Lower lobe of right lung (tissue), 2 donors: Measurements from ENCODE around the gene HS3ST6. TPM values are rescaled to one million over a fixed set of nuclear protein-coding genes. Genes with fewer than 3 reads are reported as not detected.

Experiments used
- ATAC-seq, 2 donors: fragments of 200-7000 bp; cut with Tn5 transposase; one replicate each; pipeline ENCODE4 v1.9.1; 2020 to 2022; ENCODE audit warnings: mild to moderate bottlenecking in 2 of 2, moderate library complexity in 2 of 2
- DNase-seq: peaks from one replicate; pipeline ENCODE4 v3.0.0-alpha.2; 2020
- H3K27ac ChIP-seq: fragments of 200-600 bp; one replicate; pipeline ENCODE4 v1.8.0; 2022
- H3K27me3 ChIP-seq: fragments of 200-600 bp; one replicate; pipeline ENCODE4 v1.8.0; 2022; ENCODE audit warnings: low read depth
- H3K36me3 ChIP-seq: fragments of 200-600 bp; one replicate; pipeline ENCODE4 v1.8.0; 2022; ENCODE audit warnings: mild to moderate bottlenecking
- H3K4me1 ChIP-seq: fragments of 200-600 bp; one replicate; pipeline ENCODE4 v1.8.0; 2022
- H3K4me3 ChIP-seq: fragments of 200-600 bp; one replicate; pipeline ENCODE4 v1.8.0; 2022; ENCODE audit warnings: mild to moderate bottlenecking
- H3K9me3 ChIP-seq: fragments of 200-600 bp; one replicate; pipeline ENCODE4 v1.8.0; 2022
- intact Hi-C: fragments of 100-400 bp; cut with DNase I; formaldehyde crosslinking; loops from one replicate; pipeline ENCODE4 v1.11.0; 2022
- total RNA-seq: library from RNA; stranded (reverse); fragmentation: NEBNext Ultra II Directional; extraction: Animal tissue kit (Norgen Biotek cat#: 25700); gene quantifications from one replicate; pipeline ENCODE4 v1.2.1, GENCODE V29; 2021
- TF ChIP-seq, protein P1 (sequence below): fragments of 200-600 bp; IDR thresholded peaks from one replicate; pipeline ENCODE4 v1.8.0; 2022; ENCODE audit warnings: antibody characterized with exemption, mild to moderate bottlenecking
- donor health status: DM: no; HTN: yes; CAD: no; lungs with severe emphysema.

The HS3ST6 gene
- total RNA-seq, 1 donor from 2014 or later = 1.3 TPM

DNA sequence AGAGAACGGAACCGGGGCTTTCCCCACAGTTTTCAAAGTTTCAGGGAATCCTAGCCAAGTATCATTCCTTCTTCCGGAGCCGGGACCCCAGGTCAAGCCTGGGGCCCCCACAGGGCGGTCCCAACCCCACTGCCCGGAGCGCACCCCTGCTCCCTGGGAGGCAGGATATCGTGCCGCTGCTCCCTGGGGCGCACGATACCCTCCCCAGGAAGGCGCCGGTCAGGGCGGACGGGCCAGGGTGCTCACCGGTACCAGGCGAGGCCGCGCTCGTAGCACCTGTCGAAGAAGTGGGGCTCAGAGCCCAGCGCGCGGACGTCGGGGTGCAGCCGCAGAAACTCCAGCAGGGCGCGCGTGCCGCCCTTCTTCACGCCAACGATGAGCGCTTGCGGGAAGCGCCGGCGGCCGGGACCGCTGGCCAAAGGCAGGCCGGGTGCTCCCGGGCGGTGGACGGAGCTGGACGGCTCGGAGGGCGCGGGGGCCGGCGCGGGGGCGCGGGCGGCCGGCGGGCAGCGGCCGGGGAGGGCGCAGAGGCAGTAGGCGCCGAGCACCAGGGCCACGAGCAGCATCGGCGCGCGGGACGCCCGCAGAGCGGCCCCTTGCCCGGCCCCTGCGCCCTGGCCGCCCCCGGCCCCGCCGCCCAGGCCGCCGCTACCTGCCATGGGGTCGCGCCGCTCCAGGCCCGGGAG is 407 bp downstream of the HS3ST6 start:
- H3K4me3 ChIP-seq = no peak overlapping the region

GRCh38 chr16:1917056-1917664 is 1.1 kb downstream of the HS3ST6 start:
- Histone ChIP-seq H3K9me3 (no peaks in the 10 kb centered on the region), H3K4me1 (peaks cover 6% of the 10 kb centered on the region), H3K27me3 (peaks cover 75% of the 10 kb centered on the region), H3K27ac (no peak overlapping the region), H3K4me3 (no peak overlapping the region), H3K36me3 (no peaks in the 10 kb centered on the region)
- ATAC-seq = no peak
- intact Hi-C loops = no loop called here
- TF ChIP-seq, protein P1, sequence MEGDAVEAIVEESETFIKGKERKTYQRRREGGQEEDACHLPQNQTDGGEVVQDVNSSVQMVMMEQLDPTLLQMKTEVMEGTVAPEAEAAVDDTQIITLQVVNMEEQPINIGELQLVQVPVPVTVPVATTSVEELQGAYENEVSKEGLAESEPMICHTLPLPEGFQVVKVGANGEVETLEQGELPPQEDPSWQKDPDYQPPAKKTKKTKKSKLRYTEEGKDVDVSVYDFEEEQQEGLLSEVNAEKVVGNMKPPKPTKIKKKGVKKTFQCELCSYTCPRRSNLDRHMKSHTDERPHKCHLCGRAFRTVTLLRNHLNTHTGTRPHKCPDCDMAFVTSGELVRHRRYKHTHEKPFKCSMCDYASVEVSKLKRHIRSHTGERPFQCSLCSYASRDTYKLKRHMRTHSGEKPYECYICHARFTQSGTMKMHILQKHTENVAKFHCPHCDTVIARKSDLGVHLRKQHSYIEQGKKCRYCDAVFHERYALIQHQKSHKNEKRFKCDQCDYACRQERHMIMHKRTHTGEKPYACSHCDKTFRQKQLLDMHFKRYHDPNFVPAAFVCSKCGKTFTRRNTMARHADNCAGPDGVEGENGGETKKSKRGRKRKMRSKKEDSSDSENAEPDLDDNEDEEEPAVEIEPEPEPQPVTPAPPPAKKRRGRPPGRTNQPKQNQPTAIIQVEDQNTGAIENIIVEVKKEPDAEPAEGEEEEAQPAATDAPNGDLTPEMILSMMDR = no peak
- no peak for DNase-seq

More for the DNA sequence above, 407 bp downstream of the HS3ST6 start:
- Histone ChIP-seq H3K27ac (no peak overlapping the region), H3K27me3 (peaks cover 82% of the 10 kb centered on the region), H3K4me1 (peaks cover 6% of the 10 kb centered on the region), H3K36me3 (no peaks in the 10 kb centered on the region), H3K9me3 (no peaks in the 10 kb centered on the region)
- ATAC-seq (no peak), DNase-seq (no peak)
- intact Hi-C loops = no loop called here
- TF ChIP-seq, protein P1 = no peak

DNA sequence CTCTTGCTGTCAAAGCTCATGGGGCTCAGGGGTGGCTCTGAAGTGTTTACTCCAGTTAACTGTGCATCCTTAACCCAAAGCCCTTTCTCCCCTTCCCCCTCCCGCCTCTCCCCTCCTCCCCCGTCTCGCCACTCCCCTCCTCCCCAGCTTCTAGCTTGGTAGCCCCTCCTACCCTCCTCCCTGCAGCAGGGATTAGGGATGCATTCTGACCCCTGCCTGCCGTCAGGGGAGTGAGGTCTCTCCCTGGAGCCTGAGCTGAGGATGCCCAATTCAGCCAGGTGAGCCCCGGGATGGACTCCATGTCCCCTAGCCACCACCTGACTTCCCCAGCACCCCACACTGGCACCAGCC is 1.6 kb downstream of the HS3ST6 start:
- TF ChIP-seq, protein P1 = no peak
- DNase-seq = no peak
- no peak for ATAC-seq
- H3K27me3 ChIP-seq = peaks cover 71% of the 10 kb centered on the region
- intact Hi-C loops = no loop called here
- no peaks in the 10 kb centered on the region for H3K36me3 ChIP-seq
- no peaks in the 10 kb centered on the region for H3K9me3 ChIP-seq
- H3K4me3 ChIP-seq = no peak overlapping the region
- H3K27ac ChIP-seq = no peak overlapping the region
- H3K4me1 ChIP-seq = peaks cover 6% of the 10 kb centered on the region

DNA sequence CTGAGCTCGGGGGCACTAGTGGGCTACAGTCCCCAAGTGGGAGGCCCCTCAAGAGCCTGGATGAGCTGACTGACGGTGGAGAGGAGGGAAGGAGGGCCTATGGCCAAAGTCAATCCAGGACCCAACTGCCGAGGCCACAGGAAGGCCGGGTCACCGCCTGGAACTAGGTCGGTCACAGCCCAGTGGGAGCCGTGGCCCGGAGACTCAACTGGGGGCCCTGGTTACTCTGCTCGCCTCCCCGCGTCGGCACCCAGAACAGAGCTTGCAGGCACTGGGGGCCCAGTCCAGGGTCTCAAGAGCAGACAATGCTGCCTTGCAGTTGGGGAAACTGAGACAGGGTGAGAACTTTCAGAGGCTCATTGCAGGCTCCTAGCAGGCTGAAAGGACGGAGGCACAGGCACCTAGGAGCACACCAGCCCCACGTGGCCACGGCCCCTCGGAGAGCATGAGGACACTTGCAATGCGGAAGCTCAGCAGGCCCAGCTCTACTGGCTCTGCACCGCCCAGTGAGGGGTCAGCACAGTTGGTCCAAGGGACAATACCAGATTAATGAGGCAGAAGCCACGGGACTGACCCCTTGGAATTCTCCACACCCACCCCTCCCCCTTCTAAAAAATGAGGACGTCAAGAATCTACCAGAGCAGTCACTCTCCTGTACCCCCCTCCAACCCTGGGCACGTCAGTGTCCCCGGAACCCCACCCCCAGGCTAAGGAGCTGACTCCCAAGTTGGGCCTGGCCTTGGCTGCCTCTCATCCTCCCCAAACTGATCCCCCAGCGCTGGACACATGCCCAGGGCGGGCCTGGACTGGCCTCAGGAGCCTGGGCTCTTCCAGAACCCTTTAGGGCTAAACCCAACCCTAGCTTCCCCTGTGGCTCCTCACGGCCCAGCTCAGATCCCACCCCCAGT is 2.2 kb downstream of the HS3ST6 start:
- no peaks in the 10 kb centered on the region for H3K36me3 ChIP-seq
- H3K27ac ChIP-seq = no peak overlapping the region
- intact Hi-C loops = no loop called here
- no peak for DNase-seq
- no peak for ATAC-seq
- peaks cover 65% of the 10 kb centered on the region for H3K27me3 ChIP-seq
- H3K4me3 ChIP-seq = no peak overlapping the region
- TF ChIP-seq, protein P1 = no peak
- H3K4me1 ChIP-seq = peaks cover 6% of the 10 kb centered on the region
- H3K9me3 ChIP-seq = no peaks in the 10 kb centered on the region

- intact Hi-C loops = no loop called here
- H3K27ac ChIP-seq = no peak overlapping the region
Observed at GRCh38 chr16:1914988-1915387, 3.2 kb downstream of the HS3ST6 start.

More at GRCh38 chr16:1914988-1915387, 3.2 kb downstream of the HS3ST6 start:
- ATAC-seq = no peak
- H3K27me3 ChIP-seq = peaks cover 57% of the 10 kb centered on the region
- H3K4me1 ChIP-seq = peaks cover 6% of the 10 kb centered on the region
- no peaks in the 10 kb centered on the region for H3K9me3 ChIP-seq
- DNase-seq = no peak
- TF ChIP-seq, protein P1 = no peak
- no peaks in the 10 kb centered on the region for H3K36me3 ChIP-seq
- no peak overlapping the region for H3K4me3 ChIP-seq
